ENCODE measurements around the gene WDR37.

WDR37 gene

GRCh38 chr10:1120801-1121211 is 64.6 kb downstream of the WDR37 start:
- no peak overlapping the region for H3K27ac ChIP-seq
- no peak for TF ChIP-seq ZFX (IDR thresholded peaks at IDR 0.05; ENCODE audit: borderline replicate concordance)
- no peak for TF ChIP-seq CTCF (IDR thresholded peaks at IDR 0.05)

DNA sequence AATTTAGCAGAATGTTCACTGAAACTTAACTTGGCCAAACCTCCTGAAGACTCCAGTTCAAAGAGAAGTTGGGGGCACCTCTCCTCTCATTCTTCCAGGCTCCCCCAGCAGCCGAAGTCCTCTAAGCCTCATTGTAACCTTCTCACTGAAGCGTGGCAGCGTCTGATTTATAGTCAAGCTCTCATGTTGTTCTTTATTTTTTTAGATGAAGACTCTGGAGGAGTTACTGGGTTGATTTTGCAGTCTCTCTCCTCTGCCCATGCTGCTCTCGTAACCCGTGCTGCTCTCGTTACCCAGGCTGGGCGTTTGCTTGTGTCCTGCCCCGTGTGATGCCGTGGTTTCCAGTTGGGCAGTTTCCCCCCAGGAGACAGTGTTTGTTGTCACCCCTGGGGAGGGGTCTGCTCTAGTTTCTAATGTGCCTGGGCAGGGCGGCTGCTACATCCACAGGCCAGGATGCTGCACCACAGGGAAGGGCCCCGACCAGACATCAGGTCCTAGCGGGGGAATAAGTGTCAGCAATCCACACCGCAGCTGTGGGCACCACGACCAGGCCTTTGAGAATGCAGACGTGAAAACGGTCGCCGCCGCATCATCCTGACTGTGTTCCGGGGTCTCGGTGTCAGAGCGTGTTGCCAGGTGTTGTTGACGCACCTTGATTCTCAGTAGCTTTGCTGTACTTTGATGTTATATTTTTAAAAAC is 65.2 kb downstream of the WDR37 start:
- TF ChIP-seq CTCF (IDR thresholded peaks at IDR 0.05) (no peak), ZFX (IDR thresholded peaks at IDR 0.05; ENCODE audit: borderline replicate concordance) (no peak)
- no peak overlapping the region for H3K27ac ChIP-seq

DNA sequence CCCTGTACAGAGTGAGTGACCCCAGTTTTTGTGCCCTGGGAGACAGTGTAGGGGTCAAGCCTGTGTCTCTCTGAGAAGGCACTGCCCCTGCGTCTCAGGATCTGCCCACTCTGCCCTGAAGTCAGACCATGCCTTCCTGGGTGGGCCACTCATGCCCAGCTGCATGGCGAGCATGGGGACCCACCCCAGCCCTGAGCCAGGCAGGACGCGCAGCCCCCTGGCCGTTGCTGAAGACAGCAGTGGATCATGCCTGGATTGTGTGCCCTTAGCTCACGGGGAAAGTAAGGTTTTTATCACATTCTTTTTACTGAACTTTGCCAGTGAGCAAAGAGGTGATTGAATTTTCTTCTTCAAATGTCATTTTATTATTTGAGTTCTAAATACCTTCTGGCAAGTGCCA is 66.2 kb downstream of the WDR37 start:
- TF ChIP-seq CTCF (IDR thresholded peaks at IDR 0.05) (no peak), ZFX (IDR thresholded peaks at IDR 0.05; ENCODE audit: borderline replicate concordance) (no peak)
- no peak overlapping the region for H3K27ac ChIP-seq

GRCh38 chr10:1123198-1123597 is 67.0 kb downstream of the WDR37 start:
- no peak overlapping the region for H3K27ac ChIP-seq
- TF ChIP-seq ZFX (IDR thresholded peaks at IDR 0.05; ENCODE audit: borderline replicate concordance) (no peak), CTCF (IDR thresholded peaks at IDR 0.05) (no peak)

DNA sequence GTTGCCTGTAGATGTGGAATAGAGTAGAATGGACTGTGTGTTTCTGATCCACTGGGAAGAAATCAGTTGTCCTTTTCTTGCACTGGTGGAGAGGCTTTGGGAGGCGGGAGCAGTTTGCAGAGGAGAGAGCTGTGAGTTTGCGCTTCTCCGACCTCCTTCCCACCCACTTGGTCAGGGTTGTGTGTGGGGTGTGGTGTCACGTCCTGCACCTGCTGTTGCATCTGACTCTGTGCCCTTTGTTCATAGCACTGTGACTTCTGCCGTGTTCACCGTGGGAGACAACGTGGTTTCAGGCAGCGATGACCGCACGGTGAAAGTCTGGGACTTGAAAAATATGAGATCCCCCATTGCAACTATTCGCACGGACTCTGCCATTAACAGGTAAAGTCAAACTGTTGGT is 67.8 kb downstream of the WDR37 start:
- TF ChIP-seq ZFX (IDR thresholded peaks at IDR 0.05; ENCODE audit: borderline replicate concordance) (no peak), CTCF (IDR thresholded peaks at IDR 0.05) (no peak)
- no peak overlapping the region for H3K27ac ChIP-seq

DNA sequence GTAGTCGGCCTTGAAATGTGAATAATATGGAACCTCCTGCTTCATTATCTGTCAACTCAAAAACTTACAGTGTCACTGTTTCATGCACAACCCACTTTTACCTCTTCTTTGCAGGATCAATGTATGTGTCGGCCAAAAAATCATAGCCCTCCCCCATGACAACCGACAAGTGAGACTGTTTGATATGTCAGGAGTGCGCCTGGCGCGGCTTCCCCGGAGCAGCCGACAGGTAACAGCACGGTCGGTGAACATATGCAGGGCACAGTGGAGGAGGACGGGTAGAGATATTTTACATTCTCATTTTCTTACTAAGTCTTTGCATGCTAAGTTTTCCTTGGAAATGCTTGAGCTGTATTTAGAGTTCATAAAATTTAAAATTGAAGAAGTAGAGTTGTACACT is 68.6 kb downstream of the WDR37 start:
- TF ChIP-seq ZFX (IDR thresholded peaks at IDR 0.05; ENCODE audit: borderline replicate concordance) (no peak), CTCF (IDR thresholded peaks at IDR 0.05) (no peak)
- no peak overlapping the region for H3K27ac ChIP-seq

DNA sequence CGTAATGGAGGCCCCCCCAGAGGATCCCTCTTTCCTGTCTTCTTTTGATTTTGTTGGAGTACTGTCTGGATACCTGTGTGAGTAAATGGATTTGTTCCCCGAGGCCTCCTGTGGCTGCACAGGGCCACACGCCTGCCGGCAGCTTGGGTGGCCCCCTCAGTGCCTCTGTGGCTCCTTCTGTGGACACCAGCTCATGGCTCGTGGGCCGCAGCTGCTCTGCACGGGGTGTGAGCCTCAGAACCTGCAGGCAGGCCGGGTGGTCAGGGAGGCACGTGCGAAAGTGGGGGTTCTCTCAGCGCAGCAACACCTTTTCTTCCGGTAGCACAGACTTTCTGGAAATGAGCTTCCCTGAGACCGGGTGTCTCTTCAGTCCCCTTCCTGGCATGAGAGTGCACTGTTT is 70.3 kb downstream of the WDR37 start:
- no peak overlapping the region for H3K27ac ChIP-seq
- TF ChIP-seq ZFX (IDR thresholded peaks at IDR 0.05; ENCODE audit: borderline replicate concordance): no peak
- TF ChIP-seq CTCF (IDR thresholded peaks at IDR 0.05): no peak
